Urinary bladder (tissue), 4 donors: ENCODE data around the gene FOXJ3. TPM values are rescaled to one million over a fixed set of nuclear protein-coding genes. Genes with fewer than 3 reads are reported as not detected.

Experiments used
- DNase-seq: peaks from one replicate; pipeline ENCODE4 v3.0.0-alpha.2; 2015; ENCODE audit errors: extremely low spot score
- H3K27ac ChIP-seq: one replicate; pipeline ENCODE4 v1.5.1; 2013; ENCODE audit warnings: low read depth, mild to moderate bottlenecking, moderate library complexity
- H3K36me3 ChIP-seq: one replicate; pipeline ENCODE4 v1.6.1; 2013; ENCODE audit warnings: mild to moderate bottlenecking, moderate library complexity; ENCODE audit not compliant: insufficient read depth
- H3K4me1 ChIP-seq: one replicate; pipeline ENCODE4 v1.6.1; 2013; ENCODE audit warnings: mild to moderate bottlenecking, moderate library complexity; ENCODE audit not compliant: insufficient read depth
- H3K4me3 ChIP-seq: one replicate; pipeline ENCODE4 v1.5.1; 2013; ENCODE audit warnings: low read depth, low read length
- WGBS: extraction: QIAGEN DNeasy Blood & Tissue Kit; methylation state at CpG from one replicate; pipeline ENCODE4 v1.1.7; 2013; 5-methylcytosine and 5-hydroxymethylcytosine counted together
- polyA plus RNA-seq: library from polyadenylated mRNA; stranded (reverse); fragments of 200-250 nt; gene quantifications from one replicate; pipeline ENCODE4 v1.2.3, GENCODE V29; 2013
- total RNA-seq: library from RNA; depleted of rRNA; stranded (reverse); fragments of >200 nt; gene quantifications from one replicate; pipeline ENCODE4 v1.2.3, GENCODE V29; 2014
- donor health status: healthy with polysubstance abuse.
- donor health status: healthy.

FOXJ3 gene
- total and polyA plus RNA-seq, 2 donors: 21.4 to 103 TPM

GRCh38 chr1:42267904-42268303, 67.1 kb downstream of the FOXJ3 start:
- DNase-seq: no peak
- H3K36me3 ChIP-seq: peaks cover 1% of the 10 kb centered on the region
- no peak overlapping the region for H3K27ac ChIP-seq
- H3K4me1 ChIP-seq: no peaks in the 10 kb centered on the region
- H3K4me3 ChIP-seq: no peak overlapping the region

DNA sequence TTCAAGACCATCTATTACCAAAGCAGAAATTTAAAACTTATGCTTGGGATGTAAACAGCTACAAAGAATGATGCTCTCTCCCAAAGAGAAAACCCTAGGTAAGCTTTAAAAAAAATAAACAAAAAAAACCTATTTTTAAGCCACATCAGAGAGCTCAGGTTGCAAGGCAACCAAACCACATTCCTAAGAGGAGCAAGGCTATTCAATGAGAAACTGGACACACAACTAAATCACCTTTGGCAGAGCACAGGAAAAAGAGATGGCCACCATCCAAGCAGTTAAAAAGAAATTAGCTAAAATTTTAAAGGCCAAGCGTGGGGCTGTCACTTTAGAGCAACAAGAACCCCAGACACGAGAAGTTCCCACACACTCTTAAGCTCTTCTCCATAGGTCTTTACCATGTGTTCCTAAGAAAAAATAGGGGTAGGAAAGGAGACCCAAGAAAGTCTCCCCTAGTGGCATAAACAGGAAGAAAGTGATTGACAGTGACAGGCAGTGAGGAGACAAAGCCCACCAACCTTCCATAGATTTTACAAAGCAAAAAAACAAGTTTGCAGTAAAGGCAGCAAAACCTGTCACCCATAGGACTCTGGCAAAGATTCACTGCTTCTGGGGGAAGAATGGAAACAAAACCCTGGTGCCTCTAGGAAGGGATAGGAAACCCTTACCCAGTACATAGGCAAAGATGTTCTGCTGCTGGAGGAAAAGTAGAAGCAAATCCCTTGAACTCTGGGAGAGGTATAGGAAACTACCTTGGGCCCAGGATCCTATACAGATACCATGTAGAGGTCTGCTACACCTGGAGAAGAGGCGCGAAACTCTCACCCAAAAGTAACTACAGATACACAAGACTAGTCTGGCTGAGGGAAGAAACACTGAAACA, 68.5 kb downstream of the FOXJ3 start:
- Histone ChIP-seq H3K27ac (no peak overlapping the region), H3K4me3 (no peak overlapping the region), H3K4me1 (no peaks in the 10 kb centered on the region), H3K36me3 (peaks cover 1% of the 10 kb centered on the region)
- no peak for DNase-seq
- WGBS: 75% methylated on average over 4 of the region's 4 CpGs

DNA sequence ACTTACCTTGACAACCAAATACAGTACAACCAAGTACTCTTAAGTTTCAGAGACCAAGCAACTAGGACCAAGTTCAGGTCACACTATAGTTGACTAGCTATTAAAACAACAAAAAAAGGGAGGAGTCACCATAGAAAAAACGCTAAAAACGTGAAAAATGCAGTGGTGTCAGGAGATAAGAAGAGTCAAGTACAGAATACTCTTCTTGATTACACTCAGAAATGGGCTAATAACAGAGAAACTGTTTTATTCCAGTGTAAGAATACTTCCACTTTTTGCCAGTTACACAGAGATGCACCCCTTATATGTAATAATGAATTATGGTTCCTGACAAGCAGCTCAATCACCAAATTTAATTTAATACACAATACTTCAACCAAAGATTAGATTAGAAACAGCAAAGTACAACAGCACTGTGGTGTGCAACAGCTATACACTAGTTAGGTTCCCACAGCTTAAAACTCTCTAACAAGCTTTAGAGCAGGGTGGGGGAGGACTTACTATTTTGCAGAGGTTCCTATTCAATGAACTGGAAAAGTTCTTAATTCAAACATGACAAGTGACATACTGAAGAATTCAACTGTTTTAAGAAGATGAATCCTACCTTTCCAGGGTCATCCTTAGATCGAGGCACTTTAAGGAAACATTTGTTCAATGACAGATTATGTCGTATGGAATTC, 70.4 kb downstream of the FOXJ3 start:
- no peaks in the 10 kb centered on the region for H3K4me1 ChIP-seq
- 78% methylated on average over 4 of the region's 4 CpGs for WGBS
- H3K27ac ChIP-seq: no peak overlapping the region
- H3K4me3 ChIP-seq: no peak overlapping the region
- no peak for DNase-seq
- peaks cover 1% of the 10 kb centered on the region for H3K36me3 ChIP-seq

DNA sequence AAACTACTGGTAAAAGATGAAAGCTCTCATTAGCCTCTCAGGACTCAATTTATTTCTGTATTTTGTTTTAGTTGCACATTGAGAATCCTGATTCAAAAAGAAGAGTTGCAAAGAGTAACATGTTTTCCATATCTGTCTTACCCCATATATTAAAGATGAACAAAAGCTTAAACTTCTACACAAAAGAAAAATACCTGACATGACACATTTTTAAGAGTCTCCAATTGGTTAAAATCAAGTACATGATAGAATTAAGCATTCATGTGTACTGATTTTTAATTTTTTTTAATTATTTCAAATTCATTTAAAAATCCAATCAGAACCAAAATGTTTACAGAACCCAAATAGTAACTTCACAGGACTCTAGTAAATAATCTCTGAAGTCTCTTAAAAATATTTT, 72.0 kb downstream of the FOXJ3 start:
- H3K4me1 ChIP-seq: peaks cover 2% of the 10 kb centered on the region
- peaks cover 1% of the 10 kb centered on the region for H3K36me3 ChIP-seq
- H3K4me3 ChIP-seq: no peak overlapping the region
- no peak overlapping the region for H3K27ac ChIP-seq
- DNase-seq: no peak

DNA sequence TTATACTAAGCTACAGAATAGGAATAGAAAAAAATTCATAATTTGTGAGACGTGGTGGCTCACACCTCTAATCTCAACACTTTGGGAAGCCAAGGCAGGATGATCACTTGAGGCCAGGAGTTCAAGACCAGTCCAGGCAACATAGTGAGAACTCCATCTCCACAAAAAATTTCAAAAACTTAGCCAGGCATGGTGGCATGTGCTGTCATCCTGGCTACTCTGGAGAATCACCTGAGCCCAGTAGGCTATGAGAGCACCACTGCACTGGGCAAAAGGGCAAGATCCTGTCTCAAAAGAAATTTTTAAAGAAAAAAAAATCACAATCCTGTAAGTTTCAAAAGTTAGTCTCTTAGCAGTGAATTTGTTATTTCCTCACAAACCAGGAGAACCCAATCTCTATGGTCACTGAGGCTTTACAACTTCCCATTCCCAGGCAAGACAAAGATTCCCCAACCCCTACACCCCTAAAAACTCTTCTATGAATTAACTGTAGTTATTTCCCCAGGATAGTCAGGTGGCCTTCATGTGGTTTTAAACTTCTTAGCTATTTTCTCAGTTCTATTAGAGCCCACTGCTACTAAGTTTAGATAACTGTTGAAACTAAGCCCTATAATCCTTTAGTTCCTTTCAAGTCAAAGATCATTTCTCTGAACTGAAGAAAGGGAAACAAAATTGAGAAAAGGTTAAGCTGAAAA, 74.5 kb downstream of the FOXJ3 start:
- no peak for DNase-seq
- Histone ChIP-seq H3K4me1 (peaks cover 4% of the 10 kb centered on the region), H3K4me3 (no peak overlapping the region), H3K36me3 (peaks cover 4% of the 10 kb centered on the region), H3K27ac (no peak overlapping the region)
- 75% methylated on average over 1 of the region's 1 CpG for WGBS

- peak overlapping the region; percentile 50 for H3K27ac ChIP-seq
- H3K4me1 ChIP-seq: peaks cover 4% of the 10 kb centered on the region
- no peak for DNase-seq
- no peak overlapping the region for H3K4me3 ChIP-seq
- WGBS: 15% methylated on average over 4 of the region's 4 CpGs
- H3K36me3 ChIP-seq: peaks cover 4% of the 10 kb centered on the region
These were observed 75.3 kb downstream of the FOXJ3 start for GRCh38 chr1:42259739-42260064.

DNA sequence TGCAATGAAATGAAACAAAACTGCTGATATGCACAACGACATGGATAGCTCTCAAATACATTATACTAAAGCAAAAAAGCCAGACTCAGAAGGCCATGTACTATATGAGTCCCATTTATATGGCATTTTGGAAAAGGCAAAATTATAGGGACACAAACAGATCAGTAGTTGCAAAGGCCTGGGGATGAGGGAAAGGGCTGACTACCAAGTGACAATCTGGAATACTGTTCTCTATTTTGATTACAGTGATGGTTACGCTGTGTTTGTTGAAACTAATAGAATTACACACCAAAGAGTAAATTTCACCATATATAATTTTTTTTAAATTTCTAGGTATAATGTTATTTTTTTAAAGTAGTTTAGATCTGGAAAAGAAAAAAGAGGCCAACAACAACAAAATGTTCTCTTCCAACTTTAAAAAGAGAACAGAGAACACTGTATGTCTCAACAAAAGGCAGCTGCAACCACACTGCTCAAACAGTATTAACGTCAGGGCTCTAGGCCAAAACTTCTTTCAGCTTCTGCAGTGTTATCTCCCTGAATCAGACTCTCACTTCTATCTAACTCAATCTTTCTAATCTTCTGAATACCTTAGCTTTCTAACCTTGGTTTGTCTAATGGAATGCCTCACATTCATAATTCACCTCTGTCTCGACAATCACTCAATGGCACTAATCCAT, 75.8 kb downstream of the FOXJ3 start:
- Histone ChIP-seq H3K4me1 (peaks cover 4% of the 10 kb centered on the region), H3K27ac (peak overlapping the region; percentile 50), H3K36me3 (peaks cover 3% of the 10 kb centered on the region), H3K4me3 (no peak overlapping the region)
- WGBS: 34% methylated on average over 4 of the region's 4 CpGs
- peak; percentile 35 for DNase-seq

- DNase-seq: no peak
- no peak overlapping the region for H3K4me3 ChIP-seq
- peaks cover 4% of the 10 kb centered on the region for H3K4me1 ChIP-seq
- H3K27ac ChIP-seq: no peak overlapping the region
- 78% methylated on average over 1 of the region's 1 CpG for WGBS
- H3K36me3 ChIP-seq: peaks cover 3% of the 10 kb centered on the region
These were observed 76.8 kb downstream of the FOXJ3 start for GRCh38 chr1:42258218-42258617.

GRCh38 chr1:42251042-42251441, 84.0 kb downstream of the FOXJ3 start:
- no peak overlapping the region for H3K4me3 ChIP-seq
- WGBS: 99% methylated on average over 1 of the region's 1 CpG

DNA sequence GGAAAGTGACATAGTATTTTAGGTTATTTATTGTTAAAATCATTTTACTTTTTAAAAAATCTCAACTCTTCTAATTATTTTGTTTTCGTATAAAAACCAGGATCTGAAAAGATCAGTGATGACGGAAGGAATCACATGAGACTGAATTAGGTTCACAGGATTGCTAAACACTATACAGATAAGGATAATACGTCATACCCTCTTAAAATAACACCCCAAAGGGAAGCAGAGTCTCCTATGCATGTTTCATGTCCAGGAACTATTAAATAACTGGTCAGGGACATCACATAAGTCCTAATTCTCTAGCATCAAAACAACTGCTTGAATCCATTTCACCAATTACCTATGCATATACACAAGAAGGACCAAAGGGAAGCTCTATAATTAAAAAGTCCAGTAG, 84.9 kb downstream of the FOXJ3 start:
- Histone ChIP-seq H3K27ac (no peak overlapping the region), H3K4me3 (no peak overlapping the region), H3K36me3 (no peaks in the 10 kb centered on the region), H3K4me1 (no peaks in the 10 kb centered on the region)
- WGBS: 81% methylated on average over 3 of the region's 3 CpGs
- no peak for DNase-seq

More at GRCh38 chr1:42251042-42251441, 84.0 kb downstream of the FOXJ3 start:
- no peak for DNase-seq
- no peaks in the 10 kb centered on the region for H3K36me3 ChIP-seq
- H3K27ac ChIP-seq: no peak overlapping the region
- no peaks in the 10 kb centered on the region for H3K4me1 ChIP-seq

- Histone ChIP-seq H3K27ac (no peak overlapping the region), H3K4me3 (no peak overlapping the region), H3K4me1 (no peaks in the 10 kb centered on the region), H3K36me3 (no peaks in the 10 kb centered on the region)
- DNase-seq: no peak
- WGBS: 91% methylated on average over 5 of the region's 5 CpGs
These were observed 93.9 kb downstream of the FOXJ3 start for GRCh38 chr1:42240966-42241755.

DNA sequence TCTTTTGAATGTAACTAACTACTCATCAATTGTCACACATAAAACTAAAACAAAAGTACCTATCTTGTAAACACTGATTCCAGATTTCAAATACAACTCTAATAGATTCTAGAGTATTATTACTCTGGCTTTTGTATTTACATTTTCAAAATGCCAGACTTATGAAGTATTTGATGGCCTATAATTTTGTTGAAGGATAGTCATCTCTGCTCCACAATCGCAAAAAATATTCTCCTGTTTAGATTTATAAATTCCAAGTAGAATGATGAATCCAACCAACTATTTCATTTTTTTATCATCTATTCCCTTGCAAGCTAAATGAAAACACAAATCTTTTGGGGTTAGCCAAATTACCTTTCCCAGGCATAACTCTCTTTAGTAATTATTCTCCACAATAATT, 95.5 kb downstream of the FOXJ3 start:
- DNase-seq: no peak
- no peak overlapping the region for H3K27ac ChIP-seq
- no peaks in the 10 kb centered on the region for H3K36me3 ChIP-seq
- no peak overlapping the region for H3K4me3 ChIP-seq
- WGBS: 73% methylated on average over 1 of the region's 1 CpG
- no peaks in the 10 kb centered on the region for H3K4me1 ChIP-seq

DNA sequence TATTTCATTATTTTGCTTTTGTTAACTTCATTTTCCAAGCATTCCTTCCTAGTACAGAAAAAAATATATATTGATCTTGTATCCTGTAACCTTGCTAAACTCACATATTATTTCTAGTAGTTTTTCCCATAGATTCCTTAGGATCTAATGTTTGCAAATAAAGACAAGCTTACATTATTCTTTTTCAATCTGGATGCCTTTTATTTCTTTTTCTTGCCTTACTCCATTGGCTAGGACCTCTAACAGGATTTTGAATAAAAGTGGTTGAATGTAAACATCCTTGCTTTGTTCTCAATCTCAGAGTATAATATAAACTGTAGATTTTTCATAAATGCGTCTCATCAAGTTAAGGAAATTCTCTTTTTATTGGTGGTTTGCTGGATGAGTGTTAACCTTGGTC, 96.0 kb downstream of the FOXJ3 start:
- Histone ChIP-seq H3K4me1 (no peaks in the 10 kb centered on the region), H3K36me3 (no peaks in the 10 kb centered on the region), H3K27ac (no peak overlapping the region), H3K4me3 (no peak overlapping the region)
- DNase-seq: no peak
- 68% methylated on average over 1 of the region's 1 CpG for WGBS
